Prostate gland (tissue), 2 donors: Measurements from ENCODE around the gene SCN4A.
"Not testable (repeated sequence)": the region's sequence is repeated elsewhere in the genome, so short reads cannot be mapped to it uniquely, and the experiment has no call there.

Source experiments
- POLR2A ChIP-seq: fragments of 450-650 bp; IDR thresholded peaks from one replicate; pipeline ENCODE4 v1.6.1; 2016; ENCODE audit warnings: antibody characterized with exemption, mild to moderate bottlenecking
- TF ChIP-seq, protein P1 (sequence below), 4 experiments: fragments of 200-600 bp in 2 of 4; fragments of 450-650 bp in 2 of 4; sonication (generic) in 2 of 4; IDR thresholded peaks; 1 replicate in 3 of 4; 2 replicates in 1 of 4; pipeline ENCODE4 v1.5.1; 2016 to 2019; ENCODE audit warnings: antibody characterized with exemption in 4 of 4, mild to moderate bottlenecking in 2 of 4, moderate library complexity in 2 of 4

DNA sequence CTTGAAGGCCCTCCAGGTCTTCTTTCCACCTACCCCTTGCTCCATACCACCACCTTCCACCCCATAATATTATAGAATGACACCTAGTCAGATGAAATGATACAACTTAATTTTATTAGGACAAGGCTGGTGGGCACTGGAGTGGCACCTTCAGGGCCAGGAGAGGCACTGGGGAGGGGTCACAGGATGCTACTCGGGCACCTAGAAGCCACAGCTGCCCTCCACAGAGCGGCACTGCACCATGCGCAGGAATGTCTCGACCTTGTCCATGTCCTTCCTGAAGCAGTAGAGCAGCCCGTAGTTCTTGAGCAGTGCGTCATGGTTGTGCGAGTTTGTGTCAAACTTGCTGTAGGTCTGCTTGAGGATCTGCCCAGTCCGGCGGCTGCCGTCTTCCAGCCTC, 77.9 kb downstream of the SCN4A start:
- TF ChIP-seq POLR2A: not testable (repeated sequence)
- TF ChIP-seq, protein P1, sequence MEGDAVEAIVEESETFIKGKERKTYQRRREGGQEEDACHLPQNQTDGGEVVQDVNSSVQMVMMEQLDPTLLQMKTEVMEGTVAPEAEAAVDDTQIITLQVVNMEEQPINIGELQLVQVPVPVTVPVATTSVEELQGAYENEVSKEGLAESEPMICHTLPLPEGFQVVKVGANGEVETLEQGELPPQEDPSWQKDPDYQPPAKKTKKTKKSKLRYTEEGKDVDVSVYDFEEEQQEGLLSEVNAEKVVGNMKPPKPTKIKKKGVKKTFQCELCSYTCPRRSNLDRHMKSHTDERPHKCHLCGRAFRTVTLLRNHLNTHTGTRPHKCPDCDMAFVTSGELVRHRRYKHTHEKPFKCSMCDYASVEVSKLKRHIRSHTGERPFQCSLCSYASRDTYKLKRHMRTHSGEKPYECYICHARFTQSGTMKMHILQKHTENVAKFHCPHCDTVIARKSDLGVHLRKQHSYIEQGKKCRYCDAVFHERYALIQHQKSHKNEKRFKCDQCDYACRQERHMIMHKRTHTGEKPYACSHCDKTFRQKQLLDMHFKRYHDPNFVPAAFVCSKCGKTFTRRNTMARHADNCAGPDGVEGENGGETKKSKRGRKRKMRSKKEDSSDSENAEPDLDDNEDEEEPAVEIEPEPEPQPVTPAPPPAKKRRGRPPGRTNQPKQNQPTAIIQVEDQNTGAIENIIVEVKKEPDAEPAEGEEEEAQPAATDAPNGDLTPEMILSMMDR (IDR thresholded peaks at IDR 0.05): not testable (repeated sequence)
